DMS53 (cell line): ENCODE results near the gene LPO.

Experiments used
- DNase-seq: peaks from one replicate; lab custom pipeline; 2025; lab: John Stamatoyannopoulos, UW

The LPO gene

GRCh38 chr17:58317421-58318064 lies 79.2 kb downstream of the LPO start:
- peak; percentile 81 for DNase-seq

GRCh38 chr17:58318065-58318481 lies 79.7 kb downstream of the LPO start:
- DNase-seq = no peak
